ENCODE data around the gene SLC7A1.

DNA sequence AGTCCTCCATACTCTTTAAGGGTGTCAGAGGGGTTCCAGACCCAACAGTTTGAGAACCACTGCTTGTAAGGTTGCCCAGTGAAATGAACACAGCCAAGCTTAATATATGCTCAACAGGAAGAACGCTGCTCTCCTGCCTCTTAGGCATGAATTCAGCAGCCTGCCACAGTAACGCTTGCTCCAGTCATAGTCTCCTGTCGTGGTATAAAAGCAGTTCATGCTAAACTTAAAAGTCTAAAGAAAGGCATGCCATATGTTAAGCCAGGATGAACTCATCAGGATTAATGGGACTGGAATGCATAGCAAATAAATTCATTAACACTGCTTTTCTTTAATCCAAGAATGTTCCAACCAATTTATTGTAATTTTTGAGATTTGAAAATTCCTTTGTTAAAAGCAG is 38.7 kb downstream of the SLC7A1 start:
- no peak for TF ChIP-seq CREB1 (IDR thresholded peaks at IDR 0.05)
- TF ChIP-seq, protein P1, sequence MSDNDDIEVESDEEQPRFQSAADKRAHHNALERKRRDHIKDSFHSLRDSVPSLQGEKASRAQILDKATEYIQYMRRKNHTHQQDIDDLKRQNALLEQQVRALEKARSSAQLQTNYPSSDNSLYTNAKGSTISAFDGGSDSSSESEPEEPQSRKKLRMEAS (IDR thresholded peaks at IDR 0.05): no peak
- no peak for TF ChIP-seq EP300 (IDR thresholded peaks at IDR 0.05; ENCODE audit: borderline replicate concordance in 1 of 2, low read depth in 2 of 2, low read length in 2 of 2)
- TF ChIP-seq, protein P2, sequence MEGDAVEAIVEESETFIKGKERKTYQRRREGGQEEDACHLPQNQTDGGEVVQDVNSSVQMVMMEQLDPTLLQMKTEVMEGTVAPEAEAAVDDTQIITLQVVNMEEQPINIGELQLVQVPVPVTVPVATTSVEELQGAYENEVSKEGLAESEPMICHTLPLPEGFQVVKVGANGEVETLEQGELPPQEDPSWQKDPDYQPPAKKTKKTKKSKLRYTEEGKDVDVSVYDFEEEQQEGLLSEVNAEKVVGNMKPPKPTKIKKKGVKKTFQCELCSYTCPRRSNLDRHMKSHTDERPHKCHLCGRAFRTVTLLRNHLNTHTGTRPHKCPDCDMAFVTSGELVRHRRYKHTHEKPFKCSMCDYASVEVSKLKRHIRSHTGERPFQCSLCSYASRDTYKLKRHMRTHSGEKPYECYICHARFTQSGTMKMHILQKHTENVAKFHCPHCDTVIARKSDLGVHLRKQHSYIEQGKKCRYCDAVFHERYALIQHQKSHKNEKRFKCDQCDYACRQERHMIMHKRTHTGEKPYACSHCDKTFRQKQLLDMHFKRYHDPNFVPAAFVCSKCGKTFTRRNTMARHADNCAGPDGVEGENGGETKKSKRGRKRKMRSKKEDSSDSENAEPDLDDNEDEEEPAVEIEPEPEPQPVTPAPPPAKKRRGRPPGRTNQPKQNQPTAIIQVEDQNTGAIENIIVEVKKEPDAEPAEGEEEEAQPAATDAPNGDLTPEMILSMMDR (IDR thresholded peaks at IDR 0.05; ENCODE audit: control extremely low read depth in 1 of 3, insufficient read depth in 1 of 3, low read depth in 1 of 3, low read length in 3 of 3): no peak
- TF ChIP-seq JUN (IDR thresholded peaks at IDR 0.05; ENCODE audit: low read depth, low read length): no peak
- no peak for TF ChIP-seq POLR2A (IDR thresholded peaks at IDR 0.05; ENCODE audit: control extremely low read depth in 1 of 2, low read depth in 2 of 2, low read length in 2 of 2)
- no peak for TF ChIP-seq SP1 (IDR thresholded peaks at IDR 0.05; ENCODE audit: low read depth, low read length)
- no peak for TF ChIP-seq EZH2 (IDR thresholded peaks at IDR 0.05; ENCODE audit: low read depth, low read length, severe bottlenecking)
- no peak for TF ChIP-seq KDM5A (IDR thresholded peaks at IDR 0.05; ENCODE audit: low read length)
- no peak for TF ChIP-seq NRF1 (IDR thresholded peaks at IDR 0.05; ENCODE audit: low read depth, low read length)

Data from H1 (cell line).